IPS-NIHi11 (cell line): ENCODE measurements around the gene DRD5.
A peak's percentile ranks its signal among the peaks of the same experiment; 100 is the strongest.
"Not testable (repeated sequence)": the region's sequence is repeated elsewhere in the genome, so short reads cannot be mapped to it uniquely, and the experiment has no call there.

Source experiments
- DNase-seq: peaks from one replicate; pipeline ENCODE4 v3.0.0; 2012; ENCODE audit warnings: mixed read lengths, low spot score

DRD5 gene

DNA sequence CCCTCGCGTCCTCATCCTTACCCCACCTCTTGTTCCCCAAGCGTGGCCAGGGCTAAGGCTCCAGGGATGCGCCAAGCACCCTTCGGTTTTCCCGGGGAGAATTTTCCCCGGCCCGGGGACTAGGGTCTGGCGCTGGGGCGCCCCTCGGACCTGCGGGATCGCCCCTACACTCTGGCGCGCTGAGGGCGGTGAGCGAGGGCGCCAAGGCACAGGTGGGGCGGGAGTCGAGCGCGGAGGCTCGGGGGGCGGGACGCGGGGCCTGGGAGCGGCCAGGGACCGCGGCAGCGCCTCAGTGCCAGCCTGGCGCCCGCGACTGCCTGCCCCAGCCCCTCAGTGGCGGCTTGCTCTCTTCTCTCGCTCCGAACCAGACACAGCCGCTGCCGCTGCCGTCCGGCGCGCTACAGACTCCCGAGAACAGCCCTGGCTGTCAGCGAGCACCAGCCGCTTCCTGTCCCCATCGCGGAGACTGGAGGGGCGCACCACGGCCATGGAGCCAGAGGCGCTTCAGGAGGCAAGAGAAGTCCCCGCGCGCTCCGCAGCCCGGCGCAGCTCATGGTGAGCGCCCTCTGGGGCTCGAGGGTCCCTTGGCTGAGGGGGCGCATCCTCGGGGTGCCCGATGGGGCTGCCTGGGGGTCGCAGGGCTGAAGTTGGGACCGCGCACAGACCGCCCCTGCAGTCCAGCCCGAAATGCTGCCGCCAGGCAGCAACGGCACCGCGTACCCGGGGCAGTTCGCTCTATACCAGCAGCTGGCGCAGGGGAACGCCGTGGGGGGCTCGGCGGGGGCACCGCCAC, at the start of gene DRD5:
Gene DRD5, plus strand, starts transcription at position 292 of the 793 bp plus-strand sequence. Its CDS starts 396 bp downstream, at position 688.
- peak; percentile 60 for DNase-seq

DNA sequence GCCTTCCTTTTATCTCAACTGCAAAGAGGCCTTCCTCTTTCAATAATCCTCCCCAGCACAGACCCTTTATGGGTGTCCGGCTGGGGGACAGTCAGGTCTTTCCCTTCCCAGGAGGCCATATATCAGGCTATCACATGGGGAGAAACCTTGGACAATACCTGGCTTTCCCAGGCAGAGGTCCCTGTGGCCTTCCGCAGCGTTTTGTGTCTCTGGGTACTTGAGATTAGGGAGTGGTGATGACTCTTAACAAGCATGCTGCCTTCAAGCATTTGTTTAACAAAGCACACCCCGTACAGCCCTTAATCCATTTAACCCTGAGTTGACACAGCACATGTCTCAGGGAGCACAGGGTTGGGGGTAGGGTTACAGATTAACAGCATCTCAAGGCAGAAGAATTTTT, 49.2 kb upstream of the DRD5 start:
- DNase-seq, result not testable (repeated sequence)

DNA sequence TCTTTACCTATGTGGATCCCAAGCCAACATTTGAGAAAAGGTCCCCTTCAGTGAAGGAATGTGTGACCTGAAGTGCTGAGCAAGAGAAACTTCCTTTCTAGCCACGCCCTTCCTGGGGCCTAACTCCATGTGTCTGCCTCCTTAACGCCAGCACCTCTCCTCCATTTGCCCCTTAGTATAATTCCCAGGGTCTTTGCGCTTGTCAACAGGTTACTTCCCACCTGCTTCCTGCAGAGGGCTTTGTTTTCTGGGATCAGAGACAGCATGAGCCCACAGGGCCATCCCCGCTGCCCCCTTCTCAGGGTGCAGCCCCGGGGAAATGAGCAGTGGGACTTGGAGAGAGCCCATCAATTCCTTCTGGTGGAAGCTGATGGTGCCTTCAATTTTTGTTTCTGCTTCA, 45.9 kb upstream of the DRD5 start:
- peak; percentile 4 for DNase-seq

DNA sequence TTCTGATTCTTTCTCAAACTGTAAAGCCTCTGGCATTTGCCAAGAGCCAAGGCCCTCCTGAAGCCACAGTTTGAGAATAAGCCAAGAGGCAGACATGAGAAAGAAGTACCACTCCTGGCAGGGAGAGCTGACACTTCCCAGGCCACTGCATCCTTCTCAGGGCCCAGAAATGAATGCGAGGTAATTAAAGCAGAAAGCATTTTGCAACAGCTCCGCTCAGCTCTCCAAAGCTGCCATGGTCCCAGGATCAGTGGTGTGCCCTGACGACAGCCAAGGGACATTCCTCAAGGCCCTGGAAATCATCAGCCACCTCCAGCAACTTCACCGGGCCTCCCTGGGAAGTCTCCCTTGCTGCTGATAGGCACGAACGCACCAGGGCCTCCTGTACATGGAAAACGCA, 44.2 kb upstream of the DRD5 start:
- not testable (repeated sequence) for DNase-seq

DNA sequence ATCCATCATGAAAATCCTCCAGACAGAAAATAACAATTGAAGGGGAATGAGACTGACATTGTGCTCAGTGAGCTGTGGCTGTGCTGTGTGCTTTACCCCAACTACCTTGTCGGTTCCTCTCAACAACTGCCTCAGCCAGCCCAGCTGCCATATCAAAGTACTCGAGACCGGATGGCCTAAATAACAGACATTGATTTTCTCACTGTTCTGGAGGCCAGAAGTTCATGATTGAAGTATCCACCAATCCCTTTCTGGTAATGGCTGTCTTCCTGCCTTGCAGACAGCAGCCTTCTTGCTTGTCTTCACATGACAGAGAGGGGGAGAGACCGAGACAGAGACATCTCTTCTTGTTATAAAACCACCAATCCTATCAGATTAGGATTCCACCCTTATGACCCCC, 37.6 kb upstream of the DRD5 start:
- DNase-seq, result not testable (repeated sequence)

DNA sequence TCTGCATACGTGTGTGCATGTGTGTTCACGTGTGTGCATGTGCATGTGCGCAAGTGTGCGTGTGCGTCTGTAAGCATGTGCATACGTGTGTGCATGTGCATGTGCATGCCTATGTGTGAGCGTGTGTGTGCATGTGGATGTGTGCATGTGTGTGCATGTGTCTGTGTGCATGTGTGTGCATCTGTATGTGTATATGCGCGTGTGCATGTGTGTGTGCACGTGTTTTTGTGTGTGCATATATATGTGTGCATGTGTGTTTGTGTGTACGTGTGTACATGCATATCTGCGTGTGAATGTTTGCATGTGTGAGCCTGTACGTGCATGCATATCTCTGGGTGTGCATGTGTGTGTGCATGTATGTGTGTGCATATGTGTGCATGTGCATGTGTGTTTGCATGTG, 35.7 kb upstream of the DRD5 start:
- no peak for DNase-seq

DNA sequence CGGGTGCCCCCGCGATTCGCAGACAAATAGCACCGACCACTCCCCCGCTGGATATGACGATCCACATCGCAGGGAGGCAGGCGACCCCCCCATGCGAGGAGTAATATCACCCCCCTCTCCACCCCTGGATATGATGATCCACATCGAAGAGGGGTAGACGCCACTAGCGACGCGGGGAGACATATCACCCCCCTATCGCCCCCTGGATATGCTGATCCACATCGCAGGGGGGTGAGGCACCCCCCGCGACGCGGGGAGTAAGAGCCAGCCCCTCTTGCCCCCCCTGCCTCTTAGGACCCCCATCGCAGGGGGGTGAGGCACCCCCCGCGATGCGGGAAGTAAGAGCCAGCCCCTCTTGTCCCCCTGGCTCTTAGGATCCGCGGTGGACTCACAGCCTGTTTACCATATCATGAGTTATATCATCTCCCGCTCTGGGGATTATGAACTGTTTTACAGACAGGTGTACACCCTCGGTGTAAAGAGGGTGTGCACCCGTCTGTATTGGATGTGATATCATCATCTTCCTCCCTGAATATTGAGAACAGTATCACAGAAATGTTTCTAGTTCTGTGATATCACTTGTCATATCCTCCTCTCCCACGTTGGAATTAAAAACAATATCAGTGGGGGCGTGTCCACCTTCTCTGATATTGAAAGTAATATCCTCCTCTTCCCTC, 22.7 kb upstream of the DRD5 start:
- no peak for DNase-seq

DNA sequence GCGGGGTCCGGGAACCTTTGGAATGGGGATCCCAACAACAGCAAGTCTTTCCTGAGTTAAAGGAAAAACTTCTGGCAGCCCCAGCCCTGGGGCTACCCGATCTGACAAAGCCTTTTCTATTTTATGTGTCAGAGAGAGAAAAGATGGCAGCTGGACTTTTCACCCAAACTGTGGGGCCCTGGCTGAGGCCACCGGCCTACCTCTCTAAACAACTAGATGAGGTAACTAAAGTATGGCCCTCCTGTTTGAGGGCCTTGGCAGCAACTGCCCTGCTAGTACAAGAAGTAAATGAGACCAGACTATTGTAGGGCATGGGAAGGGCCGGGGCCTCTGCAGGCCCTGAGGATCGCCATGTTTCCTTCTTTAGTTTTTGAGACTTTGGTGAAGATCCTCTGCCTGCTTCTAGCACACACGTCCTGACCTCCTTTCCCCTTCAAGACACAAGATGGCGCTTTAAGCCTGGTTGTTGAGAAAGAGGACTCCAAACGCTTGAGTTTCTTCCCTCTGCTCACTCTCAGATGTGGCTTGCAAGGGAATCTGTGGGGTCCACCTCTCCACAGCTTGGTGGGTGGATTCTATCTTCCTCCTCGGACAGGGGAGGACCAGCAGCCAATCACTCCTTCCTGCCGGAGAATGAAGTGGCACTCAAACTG, 18.5 kb upstream of the DRD5 start:
- peak; percentile 65 for DNase-seq

DNA sequence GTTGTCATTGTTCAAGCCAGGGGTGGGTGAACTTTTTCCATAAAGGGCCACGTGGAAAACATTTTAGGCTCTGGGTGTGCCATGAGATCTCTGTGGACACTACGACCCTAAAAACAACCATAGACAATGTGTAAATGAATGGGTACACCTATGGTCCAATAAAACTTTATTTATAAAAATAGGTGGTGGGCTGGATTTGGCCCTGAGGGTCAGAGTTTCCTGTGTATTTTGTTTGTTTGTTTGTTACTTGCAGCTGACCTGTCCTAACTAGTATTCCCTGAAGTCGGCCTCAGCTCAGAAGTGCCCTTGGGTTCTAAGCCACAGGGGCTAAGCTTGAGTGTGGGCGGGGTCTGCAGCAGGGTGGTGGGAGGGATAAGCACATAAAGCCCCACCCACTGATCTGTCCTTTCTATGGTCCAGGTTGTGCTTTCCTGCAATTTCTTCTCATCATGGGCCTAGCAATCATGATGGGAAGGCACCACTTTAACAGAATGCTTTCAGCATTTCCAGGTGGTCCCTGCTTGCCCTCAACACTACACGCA, 17.2 kb upstream of the DRD5 start:
- DNase-seq, result peak; percentile 15

DNA sequence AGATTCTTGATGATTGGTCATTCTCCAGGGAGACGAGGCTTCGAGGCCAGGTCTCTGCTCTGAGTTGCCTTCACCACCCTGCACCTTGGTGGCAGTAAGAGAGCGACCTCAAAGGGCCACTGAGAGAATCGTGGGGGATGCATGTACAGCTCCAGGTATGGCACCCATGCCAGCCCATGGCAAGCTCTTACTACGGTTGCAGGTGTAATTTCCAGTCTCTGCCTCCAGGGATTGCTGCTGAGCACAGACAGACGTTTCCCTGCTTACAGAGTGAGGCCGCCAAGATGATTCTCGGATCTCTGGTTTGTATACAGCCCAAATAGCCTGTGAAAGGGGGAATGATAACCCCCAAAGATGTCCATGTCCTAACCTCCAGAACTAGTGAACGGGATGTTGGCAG, 16.3 kb upstream of the DRD5 start:
- peak; percentile 56 for DNase-seq

DNA sequence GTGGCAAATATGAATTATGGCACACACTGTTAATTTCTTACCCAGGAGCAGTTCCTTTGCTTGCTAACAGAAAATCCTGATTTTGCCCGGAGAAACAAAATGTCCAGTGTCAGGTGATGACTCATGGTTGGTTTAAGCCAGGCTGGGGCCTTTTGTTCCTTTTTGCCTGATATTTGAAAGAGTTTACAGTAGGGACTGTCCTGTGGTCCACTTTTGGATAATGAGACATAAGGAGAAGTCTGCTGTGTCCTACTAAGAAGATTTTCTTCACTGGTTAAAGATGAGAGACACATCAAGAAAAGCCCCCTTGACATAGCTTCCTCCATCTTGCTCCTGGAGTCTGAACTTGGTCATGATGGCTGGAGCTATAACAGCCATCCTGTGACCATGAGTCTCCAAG, 12.1 kb upstream of the DRD5 start:
- no peak for DNase-seq

DNA sequence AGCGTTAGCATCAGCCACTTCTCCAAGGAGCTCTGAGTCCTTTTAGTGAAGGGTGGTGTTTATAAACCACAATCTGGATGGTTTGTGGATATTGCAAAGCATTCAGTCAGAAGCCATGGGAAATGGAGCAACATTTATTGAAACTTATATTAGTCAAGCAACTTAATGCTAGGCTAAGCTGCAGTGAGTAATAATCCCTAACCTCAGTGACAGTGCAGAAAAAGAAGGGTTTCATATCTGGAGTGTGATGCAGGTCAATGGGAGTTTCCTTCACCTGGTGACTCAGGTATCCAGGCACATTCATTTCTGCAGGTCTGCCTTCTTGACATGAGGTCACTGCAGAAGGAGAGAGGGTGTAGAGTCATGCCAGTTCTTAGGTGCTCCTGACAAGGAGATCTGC, 10.4 kb upstream of the DRD5 start:
- DNase-seq, result no peak

DNA sequence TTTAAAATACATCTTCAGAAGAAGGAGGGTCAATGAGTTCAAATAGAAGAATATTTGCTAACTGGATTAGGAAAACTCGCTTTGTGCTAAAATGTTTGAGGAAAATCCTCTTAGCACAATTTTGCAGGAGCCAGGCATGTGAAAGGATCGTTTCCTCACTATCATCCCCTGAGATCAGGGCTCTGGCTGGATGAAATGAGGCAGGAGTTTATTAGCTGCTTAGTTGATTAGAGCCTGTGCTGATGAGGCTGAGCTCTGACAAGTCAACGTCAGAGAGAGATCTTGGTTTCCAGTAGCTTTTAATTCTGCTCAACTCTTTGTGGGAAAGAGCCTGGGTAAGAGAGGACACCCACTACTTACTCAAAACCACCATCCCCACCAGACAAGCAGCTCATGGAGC, 8.0 kb upstream of the DRD5 start:
- DNase-seq, result no peak

DNA sequence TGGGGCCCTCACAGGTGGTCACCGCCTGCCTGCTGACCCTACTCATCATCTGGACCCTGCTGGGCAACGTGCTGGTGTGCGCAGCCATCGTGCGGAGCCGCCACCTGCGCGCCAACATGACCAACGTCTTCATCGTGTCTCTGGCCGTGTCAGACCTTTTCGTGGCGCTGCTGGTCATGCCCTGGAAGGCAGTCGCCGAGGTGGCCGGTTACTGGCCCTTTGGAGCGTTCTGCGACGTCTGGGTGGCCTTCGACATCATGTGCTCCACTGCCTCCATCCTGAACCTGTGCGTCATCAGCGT, 652 bp downstream of the DRD5 start:
- no peak for DNase-seq

DNA sequence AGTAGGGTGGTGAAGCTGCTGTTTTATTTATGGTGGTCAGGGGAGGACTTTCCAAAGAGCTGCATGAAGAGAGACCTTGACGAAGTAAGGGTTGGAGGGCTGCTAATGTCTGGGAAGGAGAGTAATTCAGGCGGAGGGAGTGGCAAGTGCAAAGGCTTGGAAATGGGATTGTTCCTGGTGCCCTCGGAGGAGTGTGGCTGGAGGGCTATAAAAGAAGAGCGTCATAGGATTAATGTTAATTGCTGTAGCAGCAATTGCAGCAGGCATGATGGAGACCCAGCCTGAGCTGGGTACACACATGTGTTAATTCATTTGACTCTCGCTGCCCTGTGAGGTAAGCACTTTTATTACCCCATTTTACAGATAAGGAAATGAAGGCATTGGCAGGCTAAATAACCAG, 4.5 kb downstream of the DRD5 start:
- DNase-seq, result not testable (repeated sequence)

DNA sequence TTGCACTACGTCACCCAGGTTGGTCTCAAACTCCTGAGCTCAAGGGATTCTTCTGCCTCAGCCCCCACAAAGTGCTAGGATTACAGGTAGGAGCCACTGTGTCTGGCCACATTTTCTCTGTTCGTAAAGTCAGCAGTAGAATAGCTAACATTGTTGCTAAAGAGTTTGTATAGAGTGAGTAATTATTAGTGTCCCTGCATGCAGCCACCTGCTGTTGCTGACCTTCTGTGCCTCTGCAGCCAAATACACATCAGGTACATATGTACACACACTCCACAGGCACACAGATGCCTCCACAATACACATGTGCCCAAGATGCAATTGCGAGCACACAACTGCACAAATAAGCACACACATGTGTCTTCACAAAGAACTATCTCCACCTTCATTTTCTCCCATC, 10.9 kb downstream of the DRD5 start:
- DNase-seq, result no peak

DNA sequence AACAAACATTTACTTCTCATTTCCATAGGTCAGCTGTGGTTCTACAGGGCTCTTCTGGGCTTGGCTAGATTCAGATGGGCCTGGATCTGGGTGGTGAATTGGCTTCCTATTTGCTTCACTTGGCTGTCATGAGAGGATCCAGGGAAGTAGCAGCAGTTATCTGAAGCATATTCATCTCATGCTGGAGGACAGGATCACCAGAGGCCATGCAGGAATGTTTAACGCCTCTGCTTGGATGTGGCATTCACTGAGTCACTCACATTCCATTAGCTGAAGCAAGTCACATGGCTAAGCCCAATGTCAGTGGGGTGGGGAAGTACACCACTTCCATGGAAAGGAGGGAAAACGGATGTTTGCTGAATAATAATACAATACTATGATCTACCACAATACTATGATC, 15.2 kb downstream of the DRD5 start:
- not testable (repeated sequence) for DNase-seq

DNA sequence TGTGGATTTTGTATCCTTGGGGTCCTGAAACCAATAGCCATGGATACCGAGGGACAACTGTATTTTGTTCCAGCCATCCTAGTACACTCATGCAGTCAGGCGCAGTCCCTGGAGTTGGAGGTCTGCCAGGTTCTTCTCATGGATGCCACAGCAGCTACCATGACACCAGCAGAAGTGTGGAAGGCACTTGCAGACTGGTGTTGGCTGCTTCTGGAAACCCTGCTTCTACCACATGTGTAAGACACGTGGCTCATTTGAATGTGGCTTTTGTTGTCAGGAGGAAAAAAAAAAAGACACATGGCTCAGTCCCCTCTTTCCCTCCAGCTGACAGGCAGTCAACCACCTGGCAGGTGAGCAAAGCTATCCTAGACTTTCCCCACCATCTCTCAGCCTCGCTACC, 19.4 kb downstream of the DRD5 start:
- no peak for DNase-seq

DNA sequence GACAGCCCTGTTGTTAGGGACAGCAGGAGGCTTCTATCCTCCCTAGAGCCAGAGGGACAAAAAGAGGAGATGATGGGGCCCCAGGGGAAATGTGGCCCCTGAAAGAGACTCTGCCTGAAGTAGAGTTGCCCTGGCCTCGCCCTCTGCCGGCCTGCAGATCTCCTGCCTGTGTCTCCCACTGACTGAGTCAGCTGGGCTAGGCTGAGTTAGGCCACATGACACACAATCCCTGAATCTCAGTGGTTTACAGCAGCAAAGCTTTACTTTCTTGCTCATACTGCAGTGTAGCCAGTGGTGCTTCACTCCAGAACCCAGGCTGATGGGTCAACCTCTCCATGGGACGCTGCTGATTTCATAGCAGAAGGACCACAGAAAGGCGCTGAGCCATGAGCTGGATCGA, 23.5 kb downstream of the DRD5 start:
- DNase-seq, result no peak

DNA sequence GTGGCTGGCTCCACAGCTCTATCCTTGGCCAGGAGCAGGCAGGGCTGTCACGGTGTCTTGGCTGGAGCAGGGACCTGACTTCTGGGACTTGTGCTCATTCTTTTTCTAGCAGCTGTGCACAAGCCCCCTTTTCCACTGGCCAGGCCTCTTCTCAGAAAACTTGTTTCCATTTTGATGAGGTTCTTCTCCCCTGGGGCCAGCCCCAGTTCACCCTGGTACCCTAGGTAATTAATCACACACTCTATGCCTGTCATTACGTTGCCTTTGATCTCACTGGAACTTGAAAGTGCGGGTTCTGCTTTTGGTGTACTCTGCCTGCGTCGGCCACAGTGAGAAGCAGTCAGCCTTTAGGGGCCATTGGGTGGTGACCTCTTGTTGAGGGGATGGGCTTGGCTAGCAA, 26.6 kb downstream of the DRD5 start:
- DNase-seq, result no peak

DNA sequence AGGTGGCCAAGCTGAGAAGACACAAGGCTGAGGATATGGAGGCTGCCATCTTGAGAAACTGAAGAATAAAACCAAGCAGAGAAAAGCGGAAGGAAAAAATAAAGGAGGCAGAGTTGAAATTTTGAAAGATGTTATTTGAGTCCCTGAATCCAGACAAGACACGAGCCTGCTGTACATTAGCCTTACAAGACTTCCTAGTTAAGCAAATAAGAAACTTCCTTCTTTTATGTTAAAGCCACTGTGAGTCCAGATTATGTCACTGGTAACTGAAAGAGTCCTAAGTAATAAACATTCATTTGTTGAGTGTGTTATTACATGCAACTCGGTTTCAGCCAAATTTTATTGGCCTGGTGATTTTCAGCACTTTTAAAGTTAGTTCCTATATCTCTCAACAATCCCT, 30.4 kb downstream of the DRD5 start:
- DNase-seq, result no peak

DNA sequence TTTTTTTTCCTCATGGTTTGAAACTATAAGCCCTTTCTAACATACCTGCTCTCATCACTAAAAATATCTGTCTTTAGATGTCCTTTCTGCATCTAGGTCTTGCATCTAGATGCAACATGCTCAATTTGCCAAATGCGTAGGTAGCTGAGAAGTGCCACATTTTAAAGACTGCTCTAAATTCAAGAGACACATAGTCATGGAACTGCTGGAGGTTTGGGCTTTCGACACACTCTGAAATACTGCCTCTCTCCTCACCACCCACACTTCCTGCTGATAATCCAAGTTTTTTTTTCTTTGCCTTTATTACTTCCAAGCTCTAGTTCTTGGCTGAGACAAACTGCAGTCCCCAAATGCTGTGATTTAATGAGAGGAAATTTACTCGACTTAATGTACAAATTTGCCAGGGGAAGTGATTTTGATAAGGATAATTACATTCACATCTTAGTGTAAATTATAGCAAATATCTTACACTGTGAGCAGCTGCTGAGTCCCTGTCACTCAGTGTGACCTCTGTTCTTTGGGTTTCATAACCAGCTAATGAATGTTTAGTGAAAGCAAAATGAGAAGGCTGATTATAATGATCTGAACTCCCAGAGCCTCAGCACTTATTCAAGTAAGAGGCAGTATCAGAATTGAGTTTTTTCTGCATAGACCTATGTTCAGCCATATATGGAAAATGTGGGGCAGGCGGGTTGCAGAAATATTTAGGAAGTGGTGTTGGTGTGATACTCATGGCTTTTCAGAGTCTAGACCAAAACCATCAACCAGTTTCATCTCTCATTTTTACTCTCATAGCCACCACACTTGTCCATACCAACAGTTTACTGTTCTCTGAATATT, 31.3 kb downstream of the DRD5 start:
- DNase-seq, result no peak
